H1 (cell line): Measurements from ENCODE around the gene GAB2. TPM values are rescaled to one million over a fixed set of nuclear protein-coding genes. Genes with fewer than 3 reads are reported as not detected.

Experiments
- CHD7 ChIP-seq: fragments of 300-600 bp; sonication (generic); IDR thresholded peaks from 2 replicates; pipeline ENCODE4 v1.7.1; 2012; ENCODE audit warnings: low read length, moderate library complexity, mild to moderate bottlenecking, inconsistent platforms; ENCODE audit not compliant: insufficient replicate concordance
- NANOG ChIP-seq: IDR thresholded peaks from 2 replicates; pipeline ENCODE4 v1.6.1; 2011; ENCODE audit warnings: low read length, low read depth, mild to moderate bottlenecking, inconsistent platforms; ENCODE audit not compliant: insufficient read depth, poor library complexity, severe bottlenecking
- polyA plus RNA-seq, 7 experiments: library from polyadenylated mRNA; depleted of rRNA in 3 of 7; stranded (reverse) in 5 of 7; unstranded in 2 of 7; fragments of >200 nt in 5 of 7; fragments of 200-250 nt in 2 of 7; gene quantifications; 1 replicate in 5 of 7; 2 replicates in 1 of 7; 4 replicates in 1 of 7; pipeline versions ENCODE4 v1.2.1 to v1.2.3, GENCODE V29; 2011 to 2013; ENCODE audit warnings: missing spikeins in 2 of 7, mixed read lengths in 2 of 7
- total RNA-seq: library from RNA; stranded (reverse); fragmentation: NEBNext Ultra II Directional; extraction: Animal tissue kit (Norgen Biotek cat#: 25700); gene quantifications from 2 replicates; pipeline ENCODE4 v1.2.1, GENCODE V29; 2021

GAB2 gene
- total and polyA plus RNA-seq, 2 of the 8 experiments (the other 6 are each of a cell fraction or from before 2014, with no cell fraction given): 6.3 to 14.0 TPM

GRCh38 chr11:78244080-78244479 lies 173.5 kb downstream of the GAB2 start (continued):
- TF ChIP-seq CHD7: no peak
- no peak for TF ChIP-seq NANOG
